Prostate gland (tissue), 2 donors: Measurements from ENCODE around the gene PDCD10.

Experiments
- POLR2AphosphoS5 ChIP-seq: sonication (generic); formaldehyde crosslinking; IDR thresholded peaks from one replicate; pipeline ENCODE4 v1.6.1; 2017; ENCODE audit warnings: antibody characterized with exemption
- TF ChIP-seq, protein P1 (sequence below), 4 experiments: fragments of 200-600 bp in 2 of 4; fragments of 450-650 bp in 2 of 4; sonication (generic) in 2 of 4; IDR thresholded peaks; 1 replicate in 3 of 4; 2 replicates in 1 of 4; pipeline ENCODE4 v1.5.1; 2016 to 2019; ENCODE audit warnings: antibody characterized with exemption in 4 of 4, mild to moderate bottlenecking in 2 of 4, moderate library complexity in 2 of 4

GRCh38 chr3:167733961-167734497 is 663 bp downstream of the PDCD10 start:
- TF ChIP-seq POLR2AphosphoS5 = no peak
- TF ChIP-seq, protein P1, sequence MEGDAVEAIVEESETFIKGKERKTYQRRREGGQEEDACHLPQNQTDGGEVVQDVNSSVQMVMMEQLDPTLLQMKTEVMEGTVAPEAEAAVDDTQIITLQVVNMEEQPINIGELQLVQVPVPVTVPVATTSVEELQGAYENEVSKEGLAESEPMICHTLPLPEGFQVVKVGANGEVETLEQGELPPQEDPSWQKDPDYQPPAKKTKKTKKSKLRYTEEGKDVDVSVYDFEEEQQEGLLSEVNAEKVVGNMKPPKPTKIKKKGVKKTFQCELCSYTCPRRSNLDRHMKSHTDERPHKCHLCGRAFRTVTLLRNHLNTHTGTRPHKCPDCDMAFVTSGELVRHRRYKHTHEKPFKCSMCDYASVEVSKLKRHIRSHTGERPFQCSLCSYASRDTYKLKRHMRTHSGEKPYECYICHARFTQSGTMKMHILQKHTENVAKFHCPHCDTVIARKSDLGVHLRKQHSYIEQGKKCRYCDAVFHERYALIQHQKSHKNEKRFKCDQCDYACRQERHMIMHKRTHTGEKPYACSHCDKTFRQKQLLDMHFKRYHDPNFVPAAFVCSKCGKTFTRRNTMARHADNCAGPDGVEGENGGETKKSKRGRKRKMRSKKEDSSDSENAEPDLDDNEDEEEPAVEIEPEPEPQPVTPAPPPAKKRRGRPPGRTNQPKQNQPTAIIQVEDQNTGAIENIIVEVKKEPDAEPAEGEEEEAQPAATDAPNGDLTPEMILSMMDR (IDR thresholded peaks at IDR 0.05) = no peak
